H1 (cell line): ENCODE results near the gene CRYBG1. TPM values are rescaled to one million over a fixed set of nuclear protein-coding genes. Genes with fewer than 3 reads are reported as not detected.

Source experiments
- ASH2L ChIP-seq: fragments of 200-600, 300-600 bp; sonication (generic); IDR thresholded peaks from one replicate; pipeline ENCODE4 v1.7.1; 2017; ENCODE audit warnings: low read length
- CTBP2 ChIP-seq: IDR thresholded peaks from 2 replicates; pipeline ENCODE4 v1.7.0; 2011; ENCODE audit warnings: borderline replicate concordance, mild to moderate bottlenecking, moderate library complexity, mixed read lengths, low read length; ENCODE audit not compliant: insufficient read depth, insufficient read length
- GTF2F1 ChIP-seq: IDR thresholded peaks from 2 replicates; pipeline ENCODE4 v1.6.1; 2012; ENCODE audit warnings: low read depth, low read length, improper control_type of control experiment, borderline replicate concordance
- HDAC6 ChIP-seq: IDR thresholded peaks from one replicate; pipeline ENCODE4 v1.7.1; 2012; ENCODE audit warnings: low read depth, mild to moderate bottlenecking, inconsistent platforms, low read length, moderate library complexity
- RXRA ChIP-seq: IDR thresholded peaks from 2 replicates; pipeline ENCODE4 v1.6.1; 2011; ENCODE audit warnings: low read depth, mild to moderate bottlenecking, low read length, moderate library complexity; ENCODE audit not compliant: insufficient read depth
- polyA plus RNA-seq, 7 experiments: library from polyadenylated mRNA; depleted of rRNA in 3 of 7; stranded (reverse) in 5 of 7; unstranded in 2 of 7; fragments of >200 nt in 5 of 7; fragments of 200-250 nt in 2 of 7; gene quantifications; 1 replicate in 5 of 7; 2 replicates in 1 of 7; 4 replicates in 1 of 7; pipeline versions ENCODE4 v1.2.1 to v1.2.3, GENCODE V29; 2011 to 2013; ENCODE audit warnings: missing spikeins in 2 of 7, mixed read lengths in 2 of 7
- total RNA-seq: library from RNA; stranded (reverse); fragmentation: NEBNext Ultra II Directional; extraction: Animal tissue kit (Norgen Biotek cat#: 25700); gene quantifications from 2 replicates; pipeline ENCODE4 v1.2.1, GENCODE V29; 2021

The CRYBG1 gene
- total and polyA plus RNA-seq, 2 of the 8 experiments (the other 6 are each of a cell fraction or from before 2014, with no cell fraction given) = 2.2 to 11.6 TPM

GRCh38 chr6:106518748-106519147, 158.2 kb downstream of the CRYBG1 start (continued):
- TF ChIP-seq RXRA (no peak), HDAC6 (no peak), CTBP2 (no peak), GTF2F1 (no peak), ASH2L (no peak)
- TF ChIP-seq, all 59 proteins: peak for 0
